ENCODE measurements around the gene TOP2A.

Gene TOP2A

GRCh38 chr17:40356990-40357881 is 60.5 kb downstream of the TOP2A start:
- no peak for DNase-seq

GRCh38 chr17:40355804-40356758 is 61.6 kb downstream of the TOP2A start:
- no peak for DNase-seq

- DNase-seq = peak; percentile 80
Observed at GRCh38 chr17:40355123-40355803, 62.4 kb downstream of the TOP2A start.

GRCh38 chr17:40354221-40355122 is 63.2 kb downstream of the TOP2A start:
- no peak for DNase-seq

GRCh38 chr17:40352779-40353394 is 64.8 kb downstream of the TOP2A start:
- no peak for DNase-seq

- DNase-seq = no peak
Observed at GRCh38 chr17:40352237-40352778, 65.4 kb downstream of the TOP2A start.

- DNase-seq = no peak
Observed at GRCh38 chr17:40351359-40352236, 66.1 kb downstream of the TOP2A start.

- no peak for DNase-seq
Observed at GRCh38 chr17:40350689-40351358, 66.9 kb downstream of the TOP2A start.

- no peak for DNase-seq
Observed at GRCh38 chr17:40349895-40350688, 67.6 kb downstream of the TOP2A start.

- no peak for DNase-seq
Observed at GRCh38 chr17:40349477-40349894, 68.2 kb downstream of the TOP2A start.

GRCh38 chr17:40348562-40349476 is 68.9 kb downstream of the TOP2A start:
- no peak for DNase-seq

- no peak for DNase-seq
Observed at GRCh38 chr17:40348136-40348504, 69.6 kb downstream of the TOP2A start.

- no peak for DNase-seq
Observed at GRCh38 chr17:40347319-40348135, 70.2 kb downstream of the TOP2A start.

GRCh38 chr17:40346765-40347158 is 70.9 kb downstream of the TOP2A start:
- peak; percentile 32 for DNase-seq

- no peak for DNase-seq
Observed at GRCh38 chr17:40345994-40346764, 71.5 kb downstream of the TOP2A start.
